ENCODE results near the gene CAMK1D. TPM values are rescaled to one million over a fixed set of nuclear protein-coding genes. Genes with fewer than 3 reads are reported as not detected.
"Not testable (repeated sequence)": the region's sequence is repeated elsewhere in the genome, so short reads cannot be mapped to it uniquely, and the experiment has no call there.

Gene CAMK1D
- total and polyA plus RNA-seq, 4 donors: 1.9 to 19.0 (median 7.6) TPM

- no peak for DNase-seq
- Histone ChIP-seq H3K4me3 (ENCODE audit: low read length in 2 of 2) (no peak overlapping the region), H3K36me3 (ENCODE audit: control insufficient read depth in 1 of 2, insufficient read depth in 2 of 2, low read length in 1 of 2) (no peaks in the 10 kb centered on the region), H3K27ac (ENCODE audit: low read depth in 1 of 2, low read length in 2 of 2) (no peak overlapping the region), H3K4me1 (ENCODE audit: control insufficient read depth in 1 of 2, insufficient read depth in 2 of 2, low read length in 2 of 2) (no peaks in the 10 kb centered on the region), H3K9me3 (ENCODE audit: control insufficient read depth, low read length) (no peaks in the 10 kb centered on the region), H3K27me3 (ENCODE audit: control insufficient read depth in 1 of 2, insufficient read depth in 2 of 2, low read length in 1 of 2) (no peaks in the 10 kb centered on the region)
- intact Hi-C loops (cut with DNase I): no loop called here
- WGBS, 2 donors: 84 to 85% methylated on average over 11 of the region's 11 CpGs
- ATAC-seq (ENCODE audit: low FRiP score): no peak
Measured at GRCh38 chr10:12430406-12430982, 81.1 kb downstream of the CAMK1D start.

GRCh38 chr10:12431151-12432101 lies 82.1 kb downstream of the CAMK1D start:
- H3K27ac ChIP-seq (ENCODE audit: low read depth in 1 of 2, low read length in 2 of 2): no peak overlapping the region
- no peaks in the 10 kb centered on the region for H3K4me1 ChIP-seq (ENCODE audit: control insufficient read depth in 1 of 2, insufficient read depth in 2 of 2, low read length in 2 of 2)
- DNase-seq: no peak
- no peak overlapping the region for H3K4me3 ChIP-seq (ENCODE audit: low read length in 2 of 2)
- H3K9me3 ChIP-seq (ENCODE audit: control insufficient read depth, low read length): no peaks in the 10 kb centered on the region
- ATAC-seq (ENCODE audit: low FRiP score): no peak
- intact Hi-C loops (cut with DNase I): no loop called here
- no peaks in the 10 kb centered on the region for H3K27me3 ChIP-seq (ENCODE audit: control insufficient read depth in 1 of 2, insufficient read depth in 2 of 2, low read length in 1 of 2)
- H3K36me3 ChIP-seq (ENCODE audit: control insufficient read depth in 1 of 2, insufficient read depth in 2 of 2, low read length in 1 of 2): no peaks in the 10 kb centered on the region
- 92% methylated on average over 18 of the region's 18 CpGs for whole genome bisulfite sequencing, 2 donors

GRCh38 chr10:12432402-12433189 lies 83.2 kb downstream of the CAMK1D start:
- no peak for DNase-seq
- Histone ChIP-seq H3K36me3 (ENCODE audit: control insufficient read depth in 1 of 2, insufficient read depth in 2 of 2, low read length in 1 of 2) (no peaks in the 10 kb centered on the region), H3K9me3 (ENCODE audit: control insufficient read depth, low read length) (no peaks in the 10 kb centered on the region), H3K27ac (ENCODE audit: low read depth in 1 of 2, low read length in 2 of 2) (no peak overlapping the region), H3K4me1 (ENCODE audit: control insufficient read depth in 1 of 2, insufficient read depth in 2 of 2, low read length in 2 of 2) (no peaks in the 10 kb centered on the region), H3K4me3 (ENCODE audit: low read length in 2 of 2) (no peak overlapping the region), H3K27me3 (ENCODE audit: control insufficient read depth in 1 of 2, insufficient read depth in 2 of 2, low read length in 1 of 2) (no peaks in the 10 kb centered on the region)
- no peak for ATAC-seq (ENCODE audit: low FRiP score)
- WGBS, 2 donors: 93 to 94% methylated on average over 13 of the region's 13 CpGs
- intact Hi-C loops (cut with DNase I): no loop called here

- intact Hi-C loops (cut with DNase I): no loop called here
Measured at GRCh38 chr10:12434277-12434676, 84.9 kb downstream of the CAMK1D start.

GRCh38 chr10:12434677-12435076 lies 85.3 kb downstream of the CAMK1D start:
- WGBS, 2 donors: 95% methylated on average over 8 of the region's 8 CpGs
- DNase-seq; H3K27ac ChIP-seq (ENCODE audit: low read depth in 1 of 2, low read length in 2 of 2); H3K4me3 ChIP-seq (ENCODE audit: low read length in 2 of 2); H3K9me3 ChIP-seq (ENCODE audit: control insufficient read depth, low read length); H3K27me3 ChIP-seq (ENCODE audit: control insufficient read depth in 1 of 2, insufficient read depth in 2 of 2, low read length in 1 of 2); H3K36me3 ChIP-seq (ENCODE audit: control insufficient read depth in 1 of 2, insufficient read depth in 2 of 2, low read length in 1 of 2); ATAC-seq (ENCODE audit: low FRiP score); intact Hi-C loops (cut with DNase I); H3K4me1 ChIP-seq (ENCODE audit: control insufficient read depth in 1 of 2, insufficient read depth in 2 of 2, low read length in 2 of 2): not testable (repeated sequence)

More at GRCh38 chr10:12434277-12434676, 84.9 kb downstream of the CAMK1D start:
- ATAC-seq (ENCODE audit: low FRiP score) (no peak), DNase-seq (no peak)
- 69 to 70% methylated on average over 6 of the region's 6 CpGs for WGBS, 2 donors
- no peaks in the 10 kb centered on the region for H3K27me3 ChIP-seq (ENCODE audit: control insufficient read depth in 1 of 2, insufficient read depth in 2 of 2, low read length in 1 of 2)
- H3K9me3 ChIP-seq (ENCODE audit: control insufficient read depth, low read length): no peaks in the 10 kb centered on the region
- no peaks in the 10 kb centered on the region for H3K36me3 ChIP-seq (ENCODE audit: control insufficient read depth in 1 of 2, insufficient read depth in 2 of 2, low read length in 1 of 2)
- H3K4me3 ChIP-seq (ENCODE audit: low read length in 2 of 2): no peak overlapping the region
- no peak overlapping the region for H3K27ac ChIP-seq (ENCODE audit: low read depth in 1 of 2, low read length in 2 of 2)
- no peaks in the 10 kb centered on the region for H3K4me1 ChIP-seq (ENCODE audit: control insufficient read depth in 1 of 2, insufficient read depth in 2 of 2, low read length in 2 of 2)

- H3K4me3 ChIP-seq (ENCODE audit: low read length in 2 of 2): no peak overlapping the region
- intact Hi-C loops (cut with DNase I): no loop called here
- ATAC-seq (ENCODE audit: low FRiP score): no peak
Measured at GRCh38 chr10:12435348-12435747, 86.0 kb downstream of the CAMK1D start.

GRCh38 chr10:12438919-12439692 lies 89.8 kb downstream of the CAMK1D start:
- H3K36me3 ChIP-seq (ENCODE audit: control insufficient read depth in 1 of 2, insufficient read depth in 2 of 2, low read length in 1 of 2): no peaks in the 10 kb centered on the region
- no peak overlapping the region for H3K27ac ChIP-seq (ENCODE audit: low read depth in 1 of 2, low read length in 2 of 2)
- WGBS, 2 donors: 79 to 84% methylated on average over 16 of the region's 16 CpGs
- H3K27me3 ChIP-seq (ENCODE audit: control insufficient read depth in 1 of 2, insufficient read depth in 2 of 2, low read length in 1 of 2): no peaks in the 10 kb centered on the region
- no peaks in the 10 kb centered on the region for H3K9me3 ChIP-seq (ENCODE audit: control insufficient read depth, low read length)
- DNase-seq (no peak), ATAC-seq (ENCODE audit: low FRiP score) (no peak)
- no peak overlapping the region for H3K4me3 ChIP-seq (ENCODE audit: low read length in 2 of 2)
- H3K4me1 ChIP-seq (ENCODE audit: control insufficient read depth in 1 of 2, insufficient read depth in 2 of 2, low read length in 2 of 2): no peaks in the 10 kb centered on the region
- intact Hi-C loops (cut with DNase I): no loop called here

More at GRCh38 chr10:12435348-12435747, 86.0 kb downstream of the CAMK1D start:
- H3K27ac ChIP-seq (ENCODE audit: low read depth in 1 of 2, low read length in 2 of 2): no peak overlapping the region
- 94 to 95% methylated on average over 6 of the region's 6 CpGs for WGBS, 2 donors
- no peaks in the 10 kb centered on the region for H3K36me3 ChIP-seq (ENCODE audit: control insufficient read depth in 1 of 2, insufficient read depth in 2 of 2, low read length in 1 of 2)
- no peak for DNase-seq
- no peaks in the 10 kb centered on the region for H3K9me3 ChIP-seq (ENCODE audit: control insufficient read depth, low read length)
- no peaks in the 10 kb centered on the region for H3K27me3 ChIP-seq (ENCODE audit: control insufficient read depth in 1 of 2, insufficient read depth in 2 of 2, low read length in 1 of 2)
- no peaks in the 10 kb centered on the region for H3K4me1 ChIP-seq (ENCODE audit: control insufficient read depth in 1 of 2, insufficient read depth in 2 of 2, low read length in 2 of 2)

- ATAC-seq (ENCODE audit: low FRiP score); H3K9me3 ChIP-seq (ENCODE audit: control insufficient read depth, low read length); H3K4me3 ChIP-seq (ENCODE audit: low read length in 2 of 2); intact Hi-C loops (cut with DNase I); H3K4me1 ChIP-seq (ENCODE audit: control insufficient read depth in 1 of 2, insufficient read depth in 2 of 2, low read length in 2 of 2); H3K27me3 ChIP-seq (ENCODE audit: control insufficient read depth in 1 of 2, insufficient read depth in 2 of 2, low read length in 1 of 2); H3K27ac ChIP-seq (ENCODE audit: low read depth in 1 of 2, low read length in 2 of 2); DNase-seq; H3K36me3 ChIP-seq (ENCODE audit: control insufficient read depth in 1 of 2, insufficient read depth in 2 of 2, low read length in 1 of 2): not testable (repeated sequence)
- WGBS, 2 donors: 97% methylated on average over 6 of the region's 6 CpGs
Measured at GRCh38 chr10:12439767-12440166, 90.4 kb downstream of the CAMK1D start.

Data from aorta (tissue), 5 donors.